ENCODE measurements around the gene CHI3L1. TPM values are rescaled to one million over a fixed set of nuclear protein-coding genes. Genes with fewer than 3 reads are reported as not detected.

CHI3L1 gene
- total and polyA plus RNA-seq, 2 donors from 2014 or later: 49.5 to 96.6 TPM

- H3K9ac ChIP-seq (ENCODE audit: low read length in 3 of 3): no peak overlapping the region
- no peak for TF ChIP-seq CTCF (IDR thresholded peaks at IDR 0.05; ENCODE audit: borderline replicate concordance, extremely low read depth, insufficient read depth)
- H3K36me3 ChIP-seq (ENCODE audit: control insufficient read depth in 2 of 3, insufficient read depth in 3 of 3, low read length in 3 of 3): no peaks in the 10 kb centered on the region
- no peaks in the 10 kb centered on the region for H3K27me3 ChIP-seq (ENCODE audit: control insufficient read depth, insufficient read depth, low read length)
- H3K9me3 ChIP-seq (ENCODE audit: control insufficient read depth in 2 of 3, insufficient read depth in 1 of 3, low read length in 3 of 3): no peaks in the 10 kb centered on the region
- no peak for FAIRE-seq
- no peaks in the 10 kb centered on the region for H3K4me1 ChIP-seq (ENCODE audit: control insufficient read depth in 2 of 3, insufficient read depth in 2 of 3, low read depth in 1 of 3, low read length in 3 of 3)
- intact Hi-C loops (cut with DNase I): no loop called here
- H3K4me3 ChIP-seq (ENCODE audit: low read length in 3 of 3): no peak overlapping the region
- no peak for DNase-seq
- no peak overlapping the region for H3K27ac ChIP-seq (ENCODE audit: low read depth in 2 of 2, low read length in 2 of 2)
Observed at GRCh38 chr1:203207751-203208150, 21.2 kb upstream of the CHI3L1 start.

- no peaks in the 10 kb centered on the region for H3K9me3 ChIP-seq (ENCODE audit: control insufficient read depth in 2 of 3, insufficient read depth in 1 of 3, low read length in 3 of 3)
- no peak for DNase-seq
- H3K27me3 ChIP-seq (ENCODE audit: control insufficient read depth, insufficient read depth, low read length): no peaks in the 10 kb centered on the region
- no peaks in the 10 kb centered on the region for H3K36me3 ChIP-seq (ENCODE audit: control insufficient read depth in 2 of 3, insufficient read depth in 3 of 3, low read length in 3 of 3)
- TF ChIP-seq CTCF (IDR thresholded peaks at IDR 0.05; ENCODE audit: borderline replicate concordance, extremely low read depth, insufficient read depth): no peak
- H3K9ac ChIP-seq (ENCODE audit: low read length in 3 of 3): no peak overlapping the region
- H3K4me1 ChIP-seq (ENCODE audit: control insufficient read depth in 2 of 3, insufficient read depth in 2 of 3, low read depth in 1 of 3, low read length in 3 of 3): no peaks in the 10 kb centered on the region
- H3K27ac ChIP-seq (ENCODE audit: low read depth in 2 of 2, low read length in 2 of 2): no peak overlapping the region
- H3K4me3 ChIP-seq (ENCODE audit: low read length in 3 of 3): no peak overlapping the region
- intact Hi-C loops (cut with DNase I): no loop called here
- no peak for FAIRE-seq
Observed at GRCh38 chr1:203206129-203206687, 19.7 kb upstream of the CHI3L1 start.

GRCh38 chr1:203204756-203205155 lies 18.3 kb upstream of the CHI3L1 start:
- no peak overlapping the region for H3K4me3 ChIP-seq (ENCODE audit: low read length in 3 of 3)
- H3K9ac ChIP-seq (ENCODE audit: low read length in 3 of 3): no peak overlapping the region
- intact Hi-C loops (cut with DNase I): no loop called here
- no peaks in the 10 kb centered on the region for H3K4me1 ChIP-seq (ENCODE audit: control insufficient read depth in 2 of 3, insufficient read depth in 2 of 3, low read depth in 1 of 3, low read length in 3 of 3)
- no peaks in the 10 kb centered on the region for H3K9me3 ChIP-seq (ENCODE audit: control insufficient read depth in 2 of 3, insufficient read depth in 1 of 3, low read length in 3 of 3)
- FAIRE-seq (no peak), DNase-seq (no peak)
- H3K27me3 ChIP-seq (ENCODE audit: control insufficient read depth, insufficient read depth, low read length): no peaks in the 10 kb centered on the region
- no peaks in the 10 kb centered on the region for H3K36me3 ChIP-seq (ENCODE audit: control insufficient read depth in 2 of 3, insufficient read depth in 3 of 3, low read length in 3 of 3)
- TF ChIP-seq CTCF (IDR thresholded peaks at IDR 0.05; ENCODE audit: borderline replicate concordance, extremely low read depth, insufficient read depth): no peak
- H3K27ac ChIP-seq (ENCODE audit: low read depth in 2 of 2, low read length in 2 of 2): no peak overlapping the region
